GM18520 (cell line): ENCODE measurements around the gene PSMD14.
"Not testable (repeated sequence)": the region's sequence is repeated elsewhere in the genome, so short reads cannot be mapped to it uniquely, and the experiment has no call there.

Source experiments
- ATAC-seq: cut with Tn5 transposase; IDR thresholded peaks from one replicate; pipeline ENCODE4 v1.9.1; 2021; ENCODE audit not compliant: unreplicated experiment

The PSMD14 gene

DNA sequence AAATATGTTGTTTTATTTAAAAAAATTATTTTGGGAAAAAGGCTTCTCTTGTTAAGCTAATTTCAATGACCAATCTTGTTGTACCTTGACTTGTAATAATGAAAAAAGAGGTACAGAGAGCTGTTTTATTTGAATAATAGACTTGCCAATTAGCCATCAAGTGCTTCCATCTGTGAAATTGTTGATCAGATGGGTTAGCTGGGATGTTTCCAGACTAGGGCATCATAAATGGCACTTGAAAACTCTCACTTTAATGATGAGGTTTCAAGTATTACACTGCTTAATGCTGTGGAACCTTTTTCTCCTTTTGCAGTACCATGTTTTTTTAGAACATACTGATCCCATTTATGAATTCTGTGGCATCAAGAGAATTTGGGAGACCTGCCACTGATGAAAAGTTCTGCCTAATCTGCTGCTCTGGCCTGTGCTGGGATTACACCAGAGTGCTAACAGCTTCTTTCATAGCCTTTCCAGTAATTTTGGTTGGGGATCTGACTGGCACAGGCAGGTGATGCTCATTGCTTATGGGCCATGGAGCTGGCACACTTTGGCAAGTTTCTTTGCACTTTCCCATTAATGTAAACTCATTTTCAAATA is 24.2 kb downstream of the PSMD14 start:
- no peak for ATAC-seq

DNA sequence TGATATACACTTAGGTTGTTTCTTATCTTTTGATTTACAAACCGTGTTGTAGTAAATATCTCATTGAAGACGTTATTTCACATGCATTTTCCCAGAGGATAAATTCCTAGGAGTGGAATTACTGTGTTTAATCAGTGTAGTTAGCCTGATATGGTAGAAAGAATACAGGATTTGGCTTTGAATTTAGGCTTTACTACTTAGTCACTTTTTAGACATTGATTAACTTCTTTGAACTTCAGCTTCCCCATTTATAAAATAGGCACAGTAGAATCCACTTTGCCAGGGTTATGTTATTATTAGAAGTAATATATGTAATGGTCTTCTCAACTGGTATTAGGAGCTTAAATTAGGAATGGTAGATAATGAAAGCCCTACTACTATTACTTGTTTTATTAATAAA is 27.4 kb downstream of the PSMD14 start:
- no peak for ATAC-seq

DNA sequence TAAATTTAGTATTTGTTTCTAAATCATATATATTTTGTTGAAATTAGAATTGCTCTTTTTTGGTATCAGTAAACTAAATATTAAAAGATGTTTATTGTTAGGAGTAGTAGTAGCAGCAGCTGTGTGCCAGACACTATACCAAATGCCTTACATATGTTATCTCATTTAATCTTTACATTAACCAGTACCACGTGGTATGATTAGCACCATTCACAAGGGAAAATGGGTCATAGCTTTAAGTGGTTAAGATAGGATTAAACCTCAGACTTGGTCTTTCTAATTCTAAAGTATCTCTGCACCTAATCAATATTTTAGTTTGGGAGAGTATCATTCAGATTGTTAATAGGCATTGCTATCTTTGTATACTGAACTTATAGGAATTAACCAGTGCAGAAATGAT is 29.0 kb downstream of the PSMD14 start:
- no peak for ATAC-seq

DNA sequence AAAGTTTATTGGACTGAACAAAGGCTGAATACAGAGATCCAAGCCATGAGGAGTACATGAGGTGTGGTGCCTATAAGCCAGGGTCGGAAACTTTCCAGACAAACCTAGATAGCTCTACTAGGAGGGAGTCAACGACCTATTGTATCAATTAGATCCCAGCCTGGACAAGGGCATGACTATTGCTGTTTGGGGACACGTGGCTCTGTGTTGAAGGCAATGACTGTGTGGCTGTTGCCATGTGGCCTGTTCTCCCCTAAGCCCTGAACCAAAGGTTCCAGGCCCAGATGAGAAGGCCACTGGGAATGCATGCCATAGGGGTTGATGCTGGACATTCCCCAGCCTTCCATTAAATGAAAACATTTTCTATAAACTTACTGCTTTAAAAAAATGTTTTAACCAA is 31.3 kb downstream of the PSMD14 start:
- not testable (repeated sequence) for ATAC-seq

DNA sequence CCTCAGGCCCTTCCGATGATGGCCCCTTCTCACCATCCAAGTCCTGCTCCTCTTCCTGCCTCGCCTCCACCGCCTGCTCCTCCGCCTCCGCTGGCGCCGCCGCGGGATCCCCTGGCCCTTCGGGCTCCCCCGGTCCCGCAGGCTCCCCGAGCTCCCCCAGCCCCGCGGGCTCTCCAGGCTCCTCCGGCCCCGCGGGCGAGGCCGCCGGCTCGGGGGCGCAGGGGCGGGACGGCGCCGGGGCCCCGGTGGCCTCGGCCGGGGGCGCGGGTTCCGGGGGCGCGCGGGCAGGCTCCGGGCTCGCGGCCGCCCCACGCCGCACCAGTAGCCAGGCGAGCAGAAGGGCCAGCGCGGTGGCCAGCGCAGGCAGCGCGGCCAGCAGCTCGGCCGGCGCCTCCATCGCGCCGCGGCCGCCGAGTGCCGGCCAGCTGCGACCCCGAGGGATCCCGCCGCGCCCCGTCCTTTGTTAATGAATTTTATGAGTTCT is 32.7 kb downstream of the PSMD14 start:
- not testable (repeated sequence) for ATAC-seq

DNA sequence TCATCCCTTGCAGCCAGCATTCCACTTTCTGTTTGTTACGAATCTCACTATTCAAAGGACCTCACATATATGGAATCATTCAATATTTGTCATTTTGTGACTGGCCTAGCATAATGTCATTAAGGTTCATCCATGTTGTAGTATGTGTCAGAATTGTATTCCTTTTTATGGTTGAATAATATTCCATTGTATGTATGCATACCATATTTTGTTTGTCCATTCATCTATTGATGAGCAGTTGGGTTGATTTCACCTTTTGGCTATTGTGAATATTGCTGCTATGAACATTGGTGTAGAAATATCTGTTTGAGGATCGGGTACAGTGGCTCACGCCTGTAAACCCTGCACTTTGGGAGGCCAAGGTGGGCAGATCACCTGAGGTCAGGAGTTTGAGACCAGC is 35.0 kb downstream of the PSMD14 start:
- ATAC-seq: no peak

DNA sequence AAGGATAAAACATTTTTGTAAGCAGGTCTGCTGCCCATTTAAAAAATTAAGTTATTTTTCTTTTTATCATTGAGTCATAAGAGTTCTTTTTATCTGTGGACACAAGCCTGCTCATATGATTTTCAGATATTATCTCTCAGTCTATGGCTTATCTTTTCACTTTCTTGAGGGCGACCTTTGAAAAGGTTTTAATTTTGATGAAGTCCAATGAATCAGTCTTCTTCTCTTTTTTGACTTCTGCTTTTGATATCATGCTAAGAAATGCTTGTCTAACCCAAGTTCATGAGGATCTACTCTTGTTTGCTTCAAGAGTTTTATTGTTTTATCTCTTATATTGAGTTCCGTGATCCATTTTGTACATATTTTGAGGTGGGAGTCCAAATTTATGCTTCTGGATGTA is 36.5 kb downstream of the PSMD14 start:
- no peak for ATAC-seq

DNA sequence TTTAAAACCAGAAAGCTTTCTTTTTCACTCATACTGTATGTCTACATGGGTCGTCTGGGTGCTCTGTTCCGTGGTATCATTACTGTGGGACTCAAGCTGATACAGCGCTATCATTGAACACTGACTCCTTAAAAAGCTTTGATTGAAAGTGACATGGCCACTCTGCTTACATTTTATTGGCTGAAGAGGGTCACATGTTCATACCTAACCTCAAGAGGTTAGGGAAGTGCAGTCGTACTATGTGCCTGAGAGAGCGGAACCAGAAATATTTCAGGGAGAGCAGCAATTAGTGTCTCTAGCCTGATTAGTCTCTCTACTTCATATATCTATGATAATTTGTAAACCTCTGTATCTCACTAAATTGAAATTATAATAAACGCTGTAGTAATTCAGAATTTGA is 43.5 kb downstream of the PSMD14 start:
- ATAC-seq: no peak

DNA sequence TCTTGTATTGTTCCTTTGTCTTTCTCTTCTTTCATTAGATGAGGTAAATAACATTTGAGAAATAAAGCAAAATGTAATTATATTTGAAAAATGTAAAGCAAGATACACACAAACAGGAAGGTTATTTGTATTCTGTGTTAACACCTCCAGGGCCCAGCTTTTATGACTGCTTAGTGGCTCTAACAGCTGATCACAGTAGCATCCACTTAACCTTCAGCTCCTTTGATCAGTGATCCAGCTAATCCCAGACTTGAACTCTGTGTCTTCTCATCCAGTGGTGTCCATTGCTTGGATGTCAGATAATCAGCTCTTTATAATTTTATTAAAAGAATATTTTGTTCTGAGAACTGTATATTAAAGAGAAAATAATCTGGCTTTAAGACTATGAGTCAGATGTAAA is 44.5 kb downstream of the PSMD14 start:
- ATAC-seq: no peak

DNA sequence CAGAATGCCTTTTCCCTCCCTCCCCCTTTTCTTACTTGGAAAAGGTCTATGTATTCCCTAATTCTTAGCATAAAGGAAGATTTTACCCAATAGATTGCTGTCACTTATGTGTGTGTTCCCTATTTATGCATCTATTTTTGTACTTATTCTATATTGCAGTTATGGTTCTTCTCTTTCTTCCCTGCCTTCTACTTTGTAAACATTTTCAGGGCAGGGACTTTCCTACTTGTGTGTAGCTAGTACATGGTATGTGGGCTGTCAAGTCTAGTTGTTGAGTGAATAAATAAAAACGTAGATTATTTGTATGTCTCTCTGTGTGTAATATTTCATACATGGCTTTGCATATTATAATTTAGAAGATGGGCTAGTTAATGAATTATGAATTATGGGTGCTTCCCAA is 45.3 kb downstream of the PSMD14 start:
- ATAC-seq: no peak

DNA sequence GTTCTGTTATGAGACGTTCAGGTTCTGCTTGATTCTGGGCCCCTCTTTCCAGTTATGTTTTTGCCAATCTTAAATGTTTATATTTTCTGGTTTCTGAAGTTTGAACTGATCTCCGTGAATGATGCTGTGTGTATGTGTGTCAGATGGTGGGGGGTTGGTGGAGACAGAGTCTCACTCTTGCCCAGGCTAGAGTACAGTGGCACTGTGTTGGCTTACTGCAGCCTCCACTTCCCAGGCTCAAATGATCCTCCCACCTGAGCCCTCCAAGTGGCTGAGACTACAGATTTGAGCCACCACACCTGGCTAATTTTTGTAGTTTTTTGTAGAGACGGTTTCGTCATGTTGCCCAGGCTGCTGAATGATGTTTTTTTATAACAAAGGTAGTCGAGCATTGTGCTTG is 45.9 kb downstream of the PSMD14 start:
- ATAC-seq: no peak

DNA sequence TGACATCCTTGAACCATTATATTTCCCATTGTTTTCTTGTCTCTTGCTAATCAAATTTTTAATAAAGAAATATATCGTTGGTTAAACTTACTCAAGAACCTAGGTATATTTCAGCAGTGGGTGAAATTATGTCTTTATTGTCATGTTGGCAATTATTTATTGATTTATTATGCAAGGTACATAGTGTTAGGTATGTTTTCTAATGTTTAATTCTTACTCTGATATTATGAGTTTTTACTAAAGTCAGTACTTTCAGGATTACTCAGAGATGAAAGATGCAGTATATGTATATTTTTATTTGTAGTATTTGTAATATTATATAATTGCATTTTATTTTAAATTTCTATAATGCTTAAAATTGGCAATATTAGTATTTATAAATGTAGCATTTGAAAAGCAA is 46.9 kb downstream of the PSMD14 start:
- no peak for ATAC-seq

DNA sequence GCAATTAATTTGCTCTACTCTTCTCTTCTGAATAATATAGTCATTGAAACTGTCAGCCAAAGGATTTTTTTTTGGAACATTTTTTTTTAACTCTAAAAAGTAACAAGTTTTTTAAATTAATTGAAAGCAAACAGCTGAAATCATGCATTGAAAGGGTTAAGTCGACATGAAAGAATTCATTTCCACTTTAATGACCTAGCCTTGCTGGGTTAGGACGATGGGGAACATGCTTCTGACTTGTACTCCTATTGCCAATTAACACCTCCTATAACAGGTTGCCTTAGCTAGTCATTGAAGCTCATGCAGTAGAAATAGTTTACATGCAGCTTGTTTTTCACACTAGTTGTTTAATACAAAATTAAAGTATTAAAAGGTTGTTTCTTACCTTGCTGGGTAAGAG is 47.8 kb downstream of the PSMD14 start:
- no peak for ATAC-seq

DNA sequence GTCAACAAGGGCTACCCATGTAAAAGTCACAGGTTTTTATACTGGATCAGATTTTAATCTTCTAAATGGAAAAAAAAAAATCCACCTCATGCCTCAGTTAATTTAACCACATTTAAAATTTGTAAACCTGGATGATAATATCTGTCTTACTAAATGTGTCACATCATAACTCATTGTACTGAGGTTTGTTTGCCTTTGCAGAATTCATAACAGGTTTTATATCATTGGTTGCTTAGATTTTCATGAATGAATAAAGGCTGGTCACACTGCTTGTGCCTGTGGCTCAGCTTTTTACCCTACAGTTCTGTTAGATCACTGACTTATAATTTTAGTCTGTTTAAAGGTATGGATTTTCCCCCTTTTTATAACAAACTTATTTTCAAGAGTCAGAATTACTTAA is 48.9 kb downstream of the PSMD14 start:
- ATAC-seq: no peak

DNA sequence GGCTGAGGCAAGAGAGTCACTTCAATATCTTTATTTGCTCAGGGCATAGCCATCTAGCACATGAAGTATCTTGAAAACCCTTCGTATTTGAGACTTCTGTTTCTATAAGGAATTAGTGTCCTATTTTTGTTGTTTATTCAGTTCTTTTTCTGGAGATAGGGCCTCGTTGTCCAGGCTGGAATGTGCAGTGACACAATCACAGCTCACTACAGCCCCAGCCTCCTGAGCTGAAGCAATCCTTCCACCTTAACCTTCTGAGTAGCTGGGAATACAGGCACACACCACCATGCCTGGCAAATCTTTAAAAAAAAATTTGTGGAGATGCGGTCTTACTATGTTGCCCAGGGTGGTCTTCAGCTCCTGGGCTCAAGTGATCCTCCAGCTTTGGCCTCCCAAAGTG is 50.6 kb downstream of the PSMD14 start:
- no peak for ATAC-seq

DNA sequence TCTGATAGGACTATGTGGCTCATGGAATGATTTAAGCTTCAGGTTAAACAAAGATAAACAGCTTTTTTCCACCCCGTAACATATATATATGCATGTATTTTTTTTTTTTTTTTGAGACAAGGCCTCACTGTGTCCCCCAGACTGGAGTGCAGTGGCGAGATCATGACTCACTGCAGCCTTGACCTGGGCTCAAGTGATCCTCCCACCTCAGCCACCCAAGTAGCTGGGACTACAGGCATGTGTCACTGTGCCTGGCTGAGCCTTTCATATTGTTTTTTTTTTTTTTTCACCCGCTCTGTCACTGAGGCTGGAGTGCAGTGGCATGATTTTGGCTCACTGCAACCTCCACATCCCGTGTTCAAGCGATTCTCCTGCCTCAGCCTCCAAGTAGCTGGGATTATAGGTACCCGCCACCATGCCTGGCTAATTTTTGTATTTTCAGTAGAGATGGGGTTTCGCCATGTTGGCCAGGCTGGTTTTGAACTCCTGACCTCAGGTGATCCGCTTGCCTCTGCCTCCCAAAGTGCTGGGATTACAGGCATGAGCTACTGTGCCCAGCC is 52.0 kb downstream of the PSMD14 start:
- ATAC-seq: not testable (repeated sequence)

DNA sequence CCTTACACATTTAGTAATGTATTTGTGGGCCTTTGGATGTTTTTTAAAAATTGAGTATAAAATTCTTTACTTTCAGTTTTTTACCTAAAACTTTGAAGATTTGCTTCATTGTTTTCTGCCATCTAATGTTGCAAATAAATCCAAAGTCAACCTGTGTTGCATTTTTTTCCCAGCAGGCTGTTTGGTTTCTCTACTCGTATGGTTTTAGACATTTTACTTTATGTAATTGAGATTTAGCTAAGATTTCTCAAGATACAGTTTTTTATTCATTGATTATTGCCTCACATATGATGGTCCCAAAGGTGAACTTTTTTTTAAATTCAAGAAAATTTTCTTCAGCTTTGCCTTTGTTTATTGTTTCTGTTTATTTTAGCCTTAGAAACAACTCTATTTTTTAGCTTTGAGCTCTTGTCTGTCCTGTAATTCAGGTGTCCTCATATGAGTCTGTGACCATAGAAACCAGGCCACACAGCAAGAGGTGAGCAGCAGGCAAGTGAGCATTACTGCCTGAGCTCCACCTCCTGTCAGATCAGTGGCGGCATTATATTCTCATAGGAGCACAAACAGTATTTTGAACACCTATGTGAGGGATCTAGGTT is 54.4 kb downstream of the PSMD14 start:
- no peak for ATAC-seq

DNA sequence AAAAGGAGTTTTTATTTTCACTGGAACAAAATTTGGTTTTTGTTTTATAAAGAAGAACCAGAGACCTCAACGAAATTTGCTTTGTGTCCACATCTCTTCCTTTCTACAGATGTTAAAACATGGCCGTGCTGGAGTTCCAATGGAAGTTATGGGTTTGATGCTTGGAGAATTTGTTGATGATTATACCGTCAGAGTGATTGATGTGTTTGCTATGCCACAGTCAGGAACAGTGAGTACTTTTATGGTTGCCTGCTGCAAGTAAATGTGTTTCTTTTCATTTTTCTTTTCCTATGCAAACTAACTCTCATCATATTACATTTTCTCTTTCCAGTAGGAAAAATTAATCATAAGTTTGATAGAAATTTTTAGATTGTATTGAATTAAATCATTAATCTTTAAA is 59.5 kb downstream of the PSMD14 start:
- no peak for ATAC-seq

DNA sequence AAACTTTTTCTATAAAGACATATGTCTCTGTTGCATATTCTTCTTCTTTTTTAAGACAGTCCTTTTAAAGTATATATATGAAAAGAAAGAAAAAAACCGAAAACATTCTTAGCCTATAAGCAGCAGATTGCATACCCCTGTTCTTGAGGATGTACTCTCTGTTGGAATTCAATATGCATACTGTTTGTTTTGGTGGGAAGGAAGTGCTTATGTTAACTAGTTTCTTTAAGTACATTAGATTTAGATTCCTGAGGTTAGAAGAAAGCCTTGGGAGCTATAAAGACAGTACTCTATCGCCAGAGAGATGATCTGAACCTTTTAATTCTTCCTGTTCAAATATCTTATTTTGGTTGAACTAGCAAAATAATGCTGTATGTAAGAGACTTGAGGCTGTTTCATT is 61.1 kb downstream of the PSMD14 start:
- ATAC-seq: no peak

DNA sequence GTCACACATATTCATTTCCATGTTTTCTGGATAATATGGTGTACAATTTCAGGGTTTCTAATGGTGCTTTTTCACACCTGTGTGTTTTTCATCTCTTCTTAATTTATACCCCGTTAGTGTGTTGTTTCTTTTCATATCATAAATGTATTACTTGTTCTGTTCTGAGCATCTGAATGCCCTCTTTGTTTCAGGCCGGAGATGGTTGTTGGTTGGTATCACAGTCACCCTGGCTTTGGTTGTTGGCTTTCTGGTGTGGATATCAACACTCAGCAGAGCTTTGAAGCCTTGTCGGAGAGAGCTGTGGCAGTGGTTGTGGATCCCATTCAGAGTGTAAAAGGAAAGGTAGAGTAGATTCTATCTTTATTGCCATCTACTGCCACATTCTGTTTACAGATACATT is 62.8 kb downstream of the PSMD14 start:
- no peak for ATAC-seq

DNA sequence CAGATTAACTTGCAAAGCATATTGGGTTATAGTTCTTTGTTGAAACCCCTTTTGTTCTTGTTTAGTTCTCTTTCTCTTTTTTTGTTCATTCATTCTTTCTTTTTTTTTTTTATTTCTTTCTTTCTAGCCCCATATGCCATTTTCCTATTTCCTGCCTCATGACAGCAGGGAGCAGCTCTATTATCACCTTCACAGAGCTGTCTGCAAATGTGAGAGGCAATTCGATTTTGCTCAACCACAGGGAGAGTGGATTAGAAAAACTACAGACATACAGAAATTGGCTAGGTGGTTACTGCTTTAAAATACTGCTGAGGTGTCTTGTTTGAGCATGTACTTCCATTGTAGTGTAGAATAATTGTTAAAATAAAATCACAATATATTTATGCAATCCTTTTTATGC is 63.6 kb downstream of the PSMD14 start:
- no peak for ATAC-seq

DNA sequence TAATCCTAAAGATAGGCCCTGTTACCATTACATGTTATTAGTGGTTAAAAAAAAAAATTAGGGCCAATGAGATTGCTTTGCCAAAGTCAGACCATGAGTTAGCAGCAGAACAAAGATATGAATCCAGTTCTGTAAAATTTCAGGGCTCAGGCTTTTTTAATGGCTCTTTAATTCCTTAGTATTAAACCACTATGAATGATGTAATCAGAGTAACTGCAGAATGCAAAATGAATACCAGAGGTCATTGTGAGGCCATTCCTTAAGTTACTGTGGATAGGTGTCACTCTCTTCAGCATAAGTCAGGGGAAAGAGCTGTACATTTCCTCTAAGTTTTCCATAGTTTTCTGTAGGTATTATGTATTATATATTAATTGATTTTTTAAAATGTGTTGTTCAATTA is 65.7 kb downstream of the PSMD14 start:
- ATAC-seq: no peak

DNA sequence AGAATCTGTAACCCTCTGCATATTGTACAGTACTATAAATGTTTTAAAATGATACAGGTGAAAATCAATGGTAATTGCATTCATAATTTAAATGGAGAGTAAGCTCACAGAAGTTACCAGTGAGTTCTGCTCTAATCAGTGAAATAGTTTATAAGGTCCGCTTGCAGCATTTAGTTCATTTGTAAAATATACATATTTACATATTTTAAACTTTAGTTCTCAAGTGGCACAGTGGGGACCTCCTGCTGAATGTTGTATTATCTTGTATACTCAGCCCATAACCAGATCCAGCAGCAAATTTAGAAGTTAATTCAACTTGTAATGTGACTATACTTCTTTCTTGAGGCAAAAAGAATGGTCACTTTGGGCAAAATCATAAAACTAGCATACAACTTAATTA is 66.2 kb downstream of the PSMD14 start:
- ATAC-seq: no peak
